Neural cell (in vitro differentiated cells): ENCODE results near the gene PKNOX2. TPM values are rescaled to one million over a fixed set of nuclear protein-coding genes. Genes with fewer than 3 reads are reported as not detected.

Source experiments
- H2AFZ ChIP-seq: fragments of 200-600, 300-800 bp; sonication (generic), shearing (Covaris generic); 2 replicates; pipeline ENCODE4 v1.6.0; 2014; ENCODE audit warnings: low read depth, mild to moderate bottlenecking, antibody characterized with exemption, low read length, moderate library complexity
- H3F3A ChIP-seq: fragments of 200-600 bp; shearing (Covaris generic); 2 replicates; pipeline ENCODE4 v1.6.1; 2016; ENCODE audit warnings: mild to moderate bottlenecking, moderate library complexity, mixed read lengths, antibody characterized with exemption, low read length; ENCODE audit not compliant: insufficient read depth, poor library complexity, severe bottlenecking
- H3K27ac ChIP-seq: fragments of 200-600, 300-800 bp; sonication (generic), shearing (Covaris generic); 2 replicates; pipeline ENCODE4 v1.5.1; 2014; ENCODE audit warnings: mild to moderate bottlenecking, low read length, moderate library complexity
- H3K27me3 ChIP-seq: fragments of 300-800, 200-600 bp; sonication (generic), shearing (Covaris generic); 2 replicates; pipeline ENCODE4 v1.6.0; 2014; ENCODE audit warnings: mild to moderate bottlenecking, low read depth, low read length, moderate library complexity; ENCODE audit not compliant: insufficient read depth
- H3K36me3 ChIP-seq: fragments of 300-800, 200-600 bp; sonication (generic), shearing (Covaris generic); 2 replicates; pipeline ENCODE4 v1.5.1; 2014; ENCODE audit warnings: mild to moderate bottlenecking, antibody characterized with exemption, low read length, moderate library complexity; ENCODE audit not compliant: insufficient read depth
- H3K4me2 ChIP-seq: fragments of 300-800, 200-600 bp; sonication (generic), shearing (Covaris generic); 2 replicates; pipeline ENCODE4 v1.6.0; 2014; ENCODE audit warnings: mild to moderate bottlenecking, low read length
- H3K4me3 ChIP-seq: fragments of 300-800, 200-600 bp; sonication (generic), shearing (Covaris generic); 2 replicates; pipeline ENCODE4 v1.5.1; 2014; ENCODE audit warnings: mild to moderate bottlenecking, low read length, moderate library complexity
- H3K79me2 ChIP-seq: fragments of 200-600 bp; shearing (Covaris generic); replicated peaks from 2 replicates; pipeline ENCODE4 v1.6.0; 2014; ENCODE audit warnings: mild to moderate bottlenecking, low read length, moderate library complexity; ENCODE audit not compliant: insufficient read depth
- H3K9ac ChIP-seq: fragments of 300-800, 200-600 bp; sonication (generic), shearing (Covaris generic); 2 replicates; pipeline ENCODE4 v1.6.1; 2016; ENCODE audit warnings: mild to moderate bottlenecking, low read length, mixed read lengths
- H3K9me2 ChIP-seq: fragments of 200-600 bp; shearing (Covaris generic); 2 replicates; pipeline ENCODE4 v1.6.1; 2016; ENCODE audit warnings: mild to moderate bottlenecking, low read length, mixed read lengths; ENCODE audit not compliant: insufficient read depth
- H3K9me3 ChIP-seq: fragments of 200-600, 300-800 bp; sonication (generic), shearing (Covaris generic); 2 replicates; pipeline ENCODE4 v1.6.1; 2016; ENCODE audit warnings: mild to moderate bottlenecking, mixed run types, low read length, moderate library complexity, mixed read lengths
- H4K20me1 ChIP-seq: fragments of 200-600 bp; shearing (Covaris generic); 2 replicates; pipeline ENCODE4 v1.6.1; 2016; ENCODE audit warnings: mild to moderate bottlenecking, mixed run types; ENCODE audit not compliant: insufficient read depth
- CTCF ChIP-seq: fragments of 450-650 bp; IDR thresholded peaks from 2 replicates; pipeline ENCODE4 v1.5.1; 2014; ENCODE audit warnings: antibody characterized with exemption, mild to moderate bottlenecking, moderate library complexity; ENCODE audit not compliant: poor library complexity, severe bottlenecking
- EP300 ChIP-seq: fragments of 450-650 bp; conservative IDR thresholded peaks from 2 replicates; pipeline ENCODE4 v1.6.1; 2014; ENCODE audit warnings: antibody characterized with exemption, mild to moderate bottlenecking, moderate library complexity; ENCODE audit not compliant: poor library complexity, severe bottlenecking
- EZH2 ChIP-seq: fragments of 200-600, 300-800 bp; shearing (Covaris generic), sonication (generic); IDR thresholded peaks from 2 replicates; pipeline ENCODE4 v1.6.1; 2014; ENCODE audit warnings: antibody characterized with exemption, low read length, borderline replicate concordance, mild to moderate bottlenecking; ENCODE audit not compliant: insufficient read depth, poor library complexity, severe bottlenecking
- MXI1 ChIP-seq: fragments of 450-650 bp; conservative IDR thresholded peaks from 2 replicates; pipeline ENCODE4 v1.6.1; 2014; ENCODE audit warnings: antibody characterized with exemption, mild to moderate bottlenecking; ENCODE audit not compliant: poor library complexity, severe bottlenecking
- POLR2AphosphoS5 ChIP-seq: IDR thresholded peaks from 2 replicates; pipeline ENCODE4 v1.6.1; 2012
- RAD21 ChIP-seq: fragments of 450-650 bp; conservative IDR thresholded peaks from 2 replicates; pipeline ENCODE4 v1.6.1; 2014; ENCODE audit warnings: antibody characterized with exemption, mild to moderate bottlenecking, moderate library complexity
- REST ChIP-seq: IDR thresholded peaks from 2 replicates; pipeline ENCODE4 v1.6.1; 2012; ENCODE audit warnings: borderline replicate concordance
- SMC3 ChIP-seq: fragments of 450-650 bp; conservative IDR thresholded peaks from 2 replicates; pipeline ENCODE4 v1.6.1; 2014; ENCODE audit warnings: antibody characterized with exemption, mild to moderate bottlenecking, moderate library complexity; ENCODE audit not compliant: poor library complexity
- TAF1 ChIP-seq: IDR thresholded peaks from 2 replicates; pipeline ENCODE4 v1.6.1; 2012; ENCODE audit warnings: low read depth
- polyA plus RNA-seq: library from polyadenylated mRNA; depleted of rRNA; stranded (reverse); fragments of >200 nt; gene quantifications from 2 replicates; pipeline ENCODE4 v1.2.3, GENCODE V29; 2014

Gene PKNOX2
- polyA plus RNA-seq, 1 donor from 2014 or later: 0.99 TPM

- Histone ChIP-seq H2AFZ (no peak overlapping the region), H3K4me2 (no peak overlapping the region), H3K36me3 (no peaks in the 10 kb centered on the region), H3K79me2 (no peaks in the 10 kb centered on the region), H3K27me3 (no peaks in the 10 kb centered on the region), H3K27ac (no peak overlapping the region), H3K9ac (no peak overlapping the region), H4K20me1 (no peaks in the 10 kb centered on the region), H3K9me2 (no peaks in the 10 kb centered on the region), H3F3A (no peaks in the 10 kb centered on the region), H3K4me3 (no peak overlapping the region), H3K9me3 (no peaks in the 10 kb centered on the region)
- no peak for TF ChIP-seq EP300
- TF ChIP-seq MXI1: no peak
- TF ChIP-seq TAF1: no peak
- TF ChIP-seq POLR2AphosphoS5: no peak
- TF ChIP-seq CTCF: no peak
Measured at GRCh38 chr11:125389339-125390166, 225.0 kb downstream of the PKNOX2 start.

GRCh38 chr11:125390946-125391345 lies 226.4 kb downstream of the PKNOX2 start:
- H3K9me3 ChIP-seq: no peaks in the 10 kb centered on the region
- H3K36me3 ChIP-seq: no peaks in the 10 kb centered on the region
- no peak overlapping the region for H3K4me3 ChIP-seq
- no peak for TF ChIP-seq RAD21
- TF ChIP-seq POLR2AphosphoS5: peak; percentile 43
- H4K20me1 ChIP-seq: no peaks in the 10 kb centered on the region
- H3K9me2 ChIP-seq: no peaks in the 10 kb centered on the region
- H2AFZ ChIP-seq: no peak overlapping the region
- no peaks in the 10 kb centered on the region for H3F3A ChIP-seq
- H3K4me2 ChIP-seq: no peak overlapping the region
- no peaks in the 10 kb centered on the region for H3K27me3 ChIP-seq
- H3K79me2 ChIP-seq: no peaks in the 10 kb centered on the region
- H3K9ac ChIP-seq: no peak overlapping the region
- no peak overlapping the region for H3K27ac ChIP-seq

GRCh38 chr11:125393331-125393730 lies 228.8 kb downstream of the PKNOX2 start:
- H3F3A ChIP-seq: no peaks in the 10 kb centered on the region
- no peak overlapping the region for H3K4me3 ChIP-seq
- no peak overlapping the region for H2AFZ ChIP-seq
- H3K4me2 ChIP-seq: no peak overlapping the region
- H3K9me3 ChIP-seq: no peaks in the 10 kb centered on the region
- H3K36me3 ChIP-seq: no peaks in the 10 kb centered on the region
- no peak overlapping the region for H3K9ac ChIP-seq
- H3K27ac ChIP-seq: no peak overlapping the region
- H3K27me3 ChIP-seq: no peaks in the 10 kb centered on the region
- no peak for TF ChIP-seq EP300
- no peak for TF ChIP-seq MXI1
- no peak for TF ChIP-seq CTCF
- TF ChIP-seq POLR2AphosphoS5: no peak
- no peak for TF ChIP-seq REST
- TF ChIP-seq TAF1: no peak
- TF ChIP-seq RAD21: no peak
- TF ChIP-seq EZH2: no peak
- no peak for TF ChIP-seq SMC3
- H3K9me2 ChIP-seq: no peaks in the 10 kb centered on the region
- H3K79me2 ChIP-seq: no peaks in the 10 kb centered on the region
- H4K20me1 ChIP-seq: no peaks in the 10 kb centered on the region
